ENCODE measurements around the gene CCDC92. TPM values are rescaled to one million over a fixed set of nuclear protein-coding genes. Genes with fewer than 3 reads are reported as not detected.

CCDC92 gene
- total RNA-seq, 1 donor from 2014 or later, result 48.6 TPM

- Histone ChIP-seq H3K27me3 (no peaks in the 10 kb centered on the region), H3K4me1 (peaks cover 27% of the 10 kb centered on the region), H3K27ac (no peak overlapping the region), H3K36me3 (peaks cover 17% of the 10 kb centered on the region), H3K4me3 (no peak overlapping the region), H3K9me3 (no peaks in the 10 kb centered on the region)
- ATAC-seq (peak; percentile 88), DNase-seq (no peak)
- peak; percentile 69 for TF ChIP-seq CTCF (IDR thresholded peaks at IDR 0.05)
- intact Hi-C loops (cut with DNase I), result loop anchor here (10.0 kb wide), 1 partner anchor 79 kb away; no protein-coding TSS in a partner anchor
Observed at GRCh38 chr12:123983822-123984485, 11.3 kb upstream of the CCDC92 start.

GRCh38 chr12:123982269-123982668 is 9.6 kb upstream of the CCDC92 start:
- intact Hi-C loops (cut with DNase I), result loop anchor here (10.0 kb wide), 1 partner anchor 77 kb away; no protein-coding TSS in a partner anchor
- peaks cover 9% of the 10 kb centered on the region for H3K36me3 ChIP-seq
- no peaks in the 10 kb centered on the region for H3K27me3 ChIP-seq
- no peak overlapping the region for H3K27ac ChIP-seq
- ATAC-seq (no peak), DNase-seq (no peak)
- no peak for TF ChIP-seq CTCF (IDR thresholded peaks at IDR 0.05)
- no peaks in the 10 kb centered on the region for H3K9me3 ChIP-seq
- H3K4me3 ChIP-seq, result no peak overlapping the region
- H3K4me1 ChIP-seq, result peaks cover 27% of the 10 kb centered on the region

GRCh38 chr12:123979566-123979965 is 6.9 kb upstream of the CCDC92 start:
- no peak overlapping the region for H3K27ac ChIP-seq
- TF ChIP-seq CTCF (IDR thresholded peaks at IDR 0.05), result no peak
- intact Hi-C loops (cut with DNase I), result no loop called here

GRCh38 chr12:123976227-123976826 is 3.7 kb upstream of the CCDC92 start:
- TF ChIP-seq CTCF (IDR thresholded peaks at IDR 0.05), result no peak
- Histone ChIP-seq H3K4me1 (peaks cover 17% of the 10 kb centered on the region), H3K4me3 (no peak overlapping the region), H3K36me3 (peaks cover 19% of the 10 kb centered on the region), H3K27me3 (no peaks in the 10 kb centered on the region), H3K9me3 (no peaks in the 10 kb centered on the region), H3K27ac (no peak overlapping the region)
- no peak for ATAC-seq
- no peak for DNase-seq
- intact Hi-C loops (cut with DNase I), result no loop called here

More at GRCh38 chr12:123979566-123979965, 6.9 kb upstream of the CCDC92 start:
- no peak overlapping the region for H3K4me3 ChIP-seq
- no peak for ATAC-seq
- peaks cover 19% of the 10 kb centered on the region for H3K36me3 ChIP-seq
- no peak for DNase-seq
- H3K9me3 ChIP-seq, result no peaks in the 10 kb centered on the region
- H3K27me3 ChIP-seq, result no peaks in the 10 kb centered on the region
- H3K4me1 ChIP-seq, result peaks cover 14% of the 10 kb centered on the region

GRCh38 chr12:123973552-123974341 is 1.1 kb upstream of the CCDC92 start:
- peaks cover 19% of the 10 kb centered on the region for H3K36me3 ChIP-seq
- peak; percentile 80 for DNase-seq
- TF ChIP-seq CTCF (IDR thresholded peaks at IDR 0.05), result no peak
- intact Hi-C loops (cut with DNase I), result no loop called here
- peak overlapping the region; percentile 70 for H3K4me3 ChIP-seq
- peaks cover 26% of the 10 kb centered on the region for H3K4me1 ChIP-seq
- ATAC-seq, result peak; percentile 0
- H3K9me3 ChIP-seq, result no peaks in the 10 kb centered on the region
- H3K27me3 ChIP-seq, result no peaks in the 10 kb centered on the region
- peak overlapping the region; percentile 71 for H3K27ac ChIP-seq

Measured in upper lobe of right lung (tissue), 1 donor.